ENCODE measurements around the gene FTO. TPM values are rescaled to one million over a fixed set of nuclear protein-coding genes. Genes with fewer than 3 reads are reported as not detected.

FTO gene
- total and polyA plus RNA-seq, 2 of the 8 experiments (the other 6 are each of a cell fraction or from before 2014, with no cell fraction given): 34.5 to 59.8 TPM

- no peak overlapping the region for H3K23ac ChIP-seq (ENCODE audit: insufficient read length)
- H3K4me1 ChIP-seq (replicated peaks in 1 of 4; ENCODE audit: control insufficient read depth in 3 of 4, insufficient read depth in 4 of 4, low read length in 3 of 4): peaks cover 0 to 4% (median 1%) of the 10 kb centered on the region in 4 experiments; a peak in 3 of 7 replicates
- ChIA-PET CTCF (ENCODE audit: partially characterized antibody) (interaction anchor here (0.8 to 1.0 kb wide), 2 partner anchors 12 to 166 kb away, joined by 3 to 4 read pairs; no protein-coding TSS in a partner anchor), POLR2A (ENCODE audit: partially characterized antibody) (no interaction called here)
- no peak overlapping the region for H3K4ac ChIP-seq (replicated peaks; ENCODE audit: insufficient read length, low read depth, low read length)
- H2BK5ac ChIP-seq (ENCODE audit: low read depth, low read length): no peak overlapping the region
- no peak overlapping the region for H2AK5ac ChIP-seq (ENCODE audit: low read depth, low read length)
- H3K9ac ChIP-seq (replicated peaks in 1 of 4; ENCODE audit: extremely low read depth in 1 of 4, low read depth in 3 of 4, low read length in 3 of 4): no peak overlapping the region
- H3K14ac ChIP-seq (ENCODE audit: insufficient read length): no peak overlapping the region
- FAIRE-seq (no peak), DNase-seq (ENCODE audit: low read depth in 1 of 2, low spot score in 2 of 2) (no peak)
- H2BK12ac ChIP-seq (ENCODE audit: low read depth, low read length): no peak overlapping the region
- no peaks in the 10 kb centered on the region for H3K27me3 ChIP-seq (replicated peaks in 1 of 4; ENCODE audit: control insufficient read depth in 3 of 4, extremely low read depth in 1 of 4, insufficient read depth in 3 of 4, low read length in 3 of 4)
- H3K36me3 ChIP-seq (ENCODE audit: control insufficient read depth in 2 of 4, insufficient read depth in 4 of 4, low read length in 3 of 4): no peaks in the 10 kb centered on the region
- no peaks in the 10 kb centered on the region for H3K9me3 ChIP-seq (ENCODE audit: insufficient read depth in 2 of 2, low read depth in 1 of 2, low read length in 1 of 2)
- no peak overlapping the region for H2AFZ ChIP-seq (ENCODE audit: low read length)
- H3K56ac ChIP-seq (replicated peaks; ENCODE audit: insufficient read length, low read depth, low read length): no peak overlapping the region
- no peak overlapping the region for H4K5ac ChIP-seq (ENCODE audit: insufficient read length, low read depth, low read length)
- no peak overlapping the region for H2BK120ac ChIP-seq (replicated peaks; ENCODE audit: low read depth, low read length)
- no peaks in the 10 kb centered on the region for H3K79me1 ChIP-seq (ENCODE audit: low read depth, low read length)
- no peak overlapping the region for H2BK20ac ChIP-seq (ENCODE audit: low read length)
- H3K4me3 ChIP-seq (ENCODE audit: extremely low read depth in 1 of 4, insufficient read depth in 2 of 4, low read depth in 3 of 4, low read length in 4 of 4): no peak overlapping the region
- H3K4me2 ChIP-seq (ENCODE audit: insufficient read depth in 1 of 2, low read depth in 2 of 2, low read length in 2 of 2): no peak overlapping the region
- no peak overlapping the region for H2BK15ac ChIP-seq (ENCODE audit: low read length)
- WGBS, 2 experiments (ENCODE audit: extremely low coverage in 1 of 2, insufficient coverage in 1 of 2, insufficient read length in 1 of 2, insufficient replicate concordance in 2 of 2, low coverage in 1 of 2, low lambda C conversion rate in 2 of 2, missing lambda C conversion rate in 1 of 2): 90% methylated on average over 3 of the region's 3 CpGs; no CpG with 5 or more reads in 1 of the 2 experiments
- no peaks in the 10 kb centered on the region for H4K20me1 ChIP-seq (replicated peaks in 1 of 2; ENCODE audit: control insufficient read depth in 1 of 2, insufficient read depth in 2 of 2, low read length in 2 of 2)
- no peak overlapping the region for H3K18ac ChIP-seq (ENCODE audit: extremely low read depth, low read length)
- no peak overlapping the region for H4K8ac ChIP-seq (ENCODE audit: extremely low read depth, insufficient read depth, low read length)
- no peak overlapping the region for H3K27ac ChIP-seq (ENCODE audit: low read depth, low read length)
- H3K23me2 ChIP-seq (ENCODE audit: low read depth, low read length): no peaks in the 10 kb centered on the region
- H3K79me2 ChIP-seq (ENCODE audit: control insufficient read depth in 1 of 2, insufficient read depth in 2 of 2, low read length in 2 of 2): no peaks in the 10 kb centered on the region
- no peak overlapping the region for H4K91ac ChIP-seq (replicated peaks; ENCODE audit: insufficient read length, low read length)
- TF ChIP-seq RNF2 (IDR thresholded peaks at IDR 0.05; ENCODE audit: borderline replicate concordance, low read depth, low read length, missing control alignments, poor library complexity, severe bottlenecking): no peak
- no peak for TF ChIP-seq CBX8 (IDR thresholded peaks at IDR 0.05; ENCODE audit: borderline replicate concordance, low read depth, low read length)
- no peak for TF ChIP-seq E2F6 (IDR thresholded peaks at IDR 0.05)
- TF ChIP-seq JUN (IDR thresholded peaks at IDR 0.05; ENCODE audit: low read depth, low read length): no peak
- TF ChIP-seq MAX (IDR thresholded peaks at IDR 0.05): no peak
- TF ChIP-seq BACH1 (IDR thresholded peaks at IDR 0.05; ENCODE audit: low read length): no peak
- TF ChIP-seq YY1 (IDR thresholded peaks at IDR 0.05; ENCODE audit: low read depth, low read length): no peak
These were observed 372.1 kb downstream of the FTO start for GRCh38 chr16:54076006-54076504.

All from H1 (cell line).